IPS-NIHi7 (cell line): ENCODE measurements around the gene SIGLEC8.
"Not testable (repeated sequence)": the region's sequence is repeated elsewhere in the genome, so short reads cannot be mapped to it uniquely, and the experiment has no call there.

ENCODE experiments used
- DNase-seq: peaks from one replicate; pipeline ENCODE4 v3.0.0; 2012; ENCODE audit warnings: mixed read lengths; ENCODE audit errors: extremely low spot score

Gene SIGLEC8

GRCh38 chr19:51473009-51473707 is 14.9 kb upstream of the SIGLEC8 start:
- peak; percentile 79 for DNase-seq

- DNase-seq: no peak
These were observed 14.4 kb upstream of the SIGLEC8 start for GRCh38 chr19:51472607-51473006.

- DNase-seq: no peak
These were observed 13.3 kb upstream of the SIGLEC8 start for GRCh38 chr19:51471527-51471926.

GRCh38 chr19:51470966-51471365 is 12.7 kb upstream of the SIGLEC8 start:
- no peak for DNase-seq

GRCh38 chr19:51469629-51470028 is 11.4 kb upstream of the SIGLEC8 start:
- DNase-seq: no peak

- no peak for DNase-seq
These were observed 10.9 kb upstream of the SIGLEC8 start for GRCh38 chr19:51469162-51469561.

- no peak for DNase-seq
These were observed 10.3 kb upstream of the SIGLEC8 start for GRCh38 chr19:51468545-51468920.

- DNase-seq: no peak
These were observed 9.8 kb upstream of the SIGLEC8 start for GRCh38 chr19:51467864-51468544.

- DNase-seq: no peak
These were observed 8.5 kb upstream of the SIGLEC8 start for GRCh38 chr19:51466723-51467122.

GRCh38 chr19:51463976-51464581 is 5.8 kb upstream of the SIGLEC8 start:
- not testable (repeated sequence) for DNase-seq

- DNase-seq: no peak
These were observed 4.4 kb upstream of the SIGLEC8 start for GRCh38 chr19:51462681-51463080.

GRCh38 chr19:51462276-51462675 is 4.0 kb upstream of the SIGLEC8 start:
- no peak for DNase-seq

- DNase-seq: no peak
These were observed 3.5 kb upstream of the SIGLEC8 start for GRCh38 chr19:51461723-51462161.

GRCh38 chr19:51460164-51460992 is 2.1 kb upstream of the SIGLEC8 start:
- peak; percentile 58 for DNase-seq

- no peak for DNase-seq
These were observed 748 bp upstream of the SIGLEC8 start for GRCh38 chr19:51458899-51459505.

GRCh38 chr19:51457351-51458013 is 772 bp downstream of the SIGLEC8 start:
- no peak for DNase-seq

- no peak for DNase-seq
These were observed 1.5 kb downstream of the SIGLEC8 start for GRCh38 chr19:51456541-51457290.

- no peak for DNase-seq
These were observed 7.4 kb downstream of the SIGLEC8 start for GRCh38 chr19:51450730-51451307.

GRCh38 chr19:51448411-51449016 is 9.7 kb downstream of the SIGLEC8 start:
- no peak for DNase-seq

GRCh38 chr19:51448011-51448410 is 10.2 kb downstream of the SIGLEC8 start:
- DNase-seq: no peak
